SW480 (cell line): Measurements from ENCODE around the gene ZGLP1.

Source experiments
- DNase-seq: peaks from one replicate; pipeline ENCODE4 v3.0.0-alpha.2; 2016; ENCODE audit warnings: low spot score

ZGLP1 gene

GRCh38 chr19:10277795-10278589, 31.6 kb downstream of the ZGLP1 start:
- no peak for DNase-seq

GRCh38 chr19:10274589-10274988, 35.0 kb downstream of the ZGLP1 start:
- no peak for DNase-seq

GRCh38 chr19:10271543-10272086, 38.0 kb downstream of the ZGLP1 start:
- DNase-seq = no peak

- peak; percentile 63 for DNase-seq
These were observed 38.8 kb downstream of the ZGLP1 start, which contains the start of gene ICAM1 for GRCh38 chr19:10270616-10271394. ICAM1 (plus strand) TSS chr19:10271120; CDS start chr19:10271160, 40 bp downstream.

- DNase-seq = peak; percentile 38
These were observed 39.4 kb downstream of the ZGLP1 start for GRCh38 chr19:10270180-10270615.

- peak; percentile 60 for DNase-seq
These were observed 40.1 kb downstream of the ZGLP1 start for GRCh38 chr19:10269333-10270179.

GRCh38 chr19:10268071-10268470, 41.5 kb downstream of the ZGLP1 start:
- DNase-seq = no peak

GRCh38 chr19:10266706-10267105, 42.9 kb downstream of the ZGLP1 start:
- no peak for DNase-seq

- no peak for DNase-seq
These were observed 46.8 kb downstream of the ZGLP1 start for GRCh38 chr19:10262771-10263170.

- DNase-seq = peak; percentile 73
These were observed 49.5 kb downstream of the ZGLP1 start for GRCh38 chr19:10260141-10260584.

GRCh38 chr19:10259162-10259905, 50.3 kb downstream of the ZGLP1 start:
- peak; percentile 86 for DNase-seq

- no peak for DNase-seq
These were observed 51.4 kb downstream of the ZGLP1 start for GRCh38 chr19:10258080-10258710.

- DNase-seq = no peak
These were observed 52.5 kb downstream of the ZGLP1 start for GRCh38 chr19:10256970-10257615.

GRCh38 chr19:10256551-10256950, 53.1 kb downstream of the ZGLP1 start:
- no peak for DNase-seq

- DNase-seq = no peak
These were observed 54.3 kb downstream of the ZGLP1 start for GRCh38 chr19:10255358-10255757.
